Skeletal muscle satellite cell (primary cell): ENCODE data around the gene ZFP64.
"Not testable (repeated sequence)": the region's sequence is repeated elsewhere in the genome, so short reads cannot be mapped to it uniquely, and the experiment has no call there.

Experiments used
- H3K27me3 ChIP-seq: 2 replicates; pipeline ENCODE4 v1.7.0; 2013; ENCODE audit warnings: low read length; ENCODE audit not compliant: control insufficient read depth, insufficient read depth
- H3K36me3 ChIP-seq: 2 replicates; pipeline ENCODE4 v1.7.0; 2013; ENCODE audit warnings: mild to moderate bottlenecking, control low read depth, low read length; ENCODE audit not compliant: insufficient read depth
- H3K4me1 ChIP-seq: 2 replicates; pipeline ENCODE4 v1.7.0; 2013; ENCODE audit warnings: low read length; ENCODE audit not compliant: control insufficient read depth, insufficient read depth
- H3K4me2 ChIP-seq: 2 replicates; pipeline ENCODE4 v1.7.0; 2013; ENCODE audit warnings: mild to moderate bottlenecking, low read length
- H3K4me3 ChIP-seq: 2 replicates; pipeline ENCODE4 v1.7.0; 2013; ENCODE audit warnings: low read length
- H3K9ac ChIP-seq: 2 replicates; pipeline ENCODE4 v1.7.0; 2013; ENCODE audit warnings: mild to moderate bottlenecking, low read depth, low read length, moderate library complexity
- H3K9me3 ChIP-seq: replicated peaks from 2 replicates; pipeline ENCODE4 v1.7.0; 2013; ENCODE audit warnings: mild to moderate bottlenecking, control low read depth, low read length

The ZFP64 gene

GRCh38 chr20:52200870-52201269 lies 9.3 kb upstream of the ZFP64 start:
- Histone ChIP-seq H3K9ac (no peak overlapping the region), H3K4me2 (no peak overlapping the region), H3K36me3 (no peaks in the 10 kb centered on the region), H3K4me1 (no peaks in the 10 kb centered on the region), H3K9me3 (no peaks in the 10 kb centered on the region), H3K27me3 (peaks cover 9% of the 10 kb centered on the region), H3K4me3 (no peak overlapping the region)

GRCh38 chr20:52196845-52197244 lies 5.3 kb upstream of the ZFP64 start:
- Histone ChIP-seq H3K36me3 (no peaks in the 10 kb centered on the region), H3K27me3 (peaks cover 9% of the 10 kb centered on the region), H3K9ac (no peak overlapping the region), H3K4me1 (peaks cover 4% of the 10 kb centered on the region), H3K4me2 (no peak overlapping the region), H3K9me3 (no peaks in the 10 kb centered on the region), H3K4me3 (no peak overlapping the region)

GRCh38 chr20:52193886-52194545 lies 2.4 kb upstream of the ZFP64 start:
- Histone ChIP-seq H3K9me3 (no peaks in the 10 kb centered on the region), H3K4me3 (no peak overlapping the region), H3K4me1 (peaks cover 12% of the 10 kb centered on the region), H3K9ac (no peak overlapping the region), H3K27me3 (no peaks in the 10 kb centered on the region), H3K4me2 (no peak overlapping the region), H3K36me3 (no peaks in the 10 kb centered on the region)

GRCh38 chr20:52193133-52193532 lies 1.6 kb upstream of the ZFP64 start:
- Histone ChIP-seq H3K36me3 (no peaks in the 10 kb centered on the region), H3K4me1 (peaks cover 12% of the 10 kb centered on the region), H3K4me2 (no peak overlapping the region), H3K27me3 (no peaks in the 10 kb centered on the region), H3K9me3 (no peaks in the 10 kb centered on the region), H3K9ac (no peak overlapping the region), H3K4me3 (no peak overlapping the region)

- peak overlapping the region; percentile 100 for H3K4me2 ChIP-seq
- H3K4me3 ChIP-seq = peak overlapping the region; percentile 91
- H3K9ac ChIP-seq, H3K27me3 ChIP-seq, H3K9me3 ChIP-seq, H3K36me3 ChIP-seq: not testable (repeated sequence)
- H3K4me1 ChIP-seq = peaks cover 12% of the 10 kb centered on the region
These were observed 1.1 kb upstream of the ZFP64 start for GRCh38 chr20:52192719-52193007.

GRCh38 chr20:52191916-52192718 lies 538 bp upstream of the ZFP64 start:
- Histone ChIP-seq H3K4me1 (peaks cover 12% of the 10 kb centered on the region), H3K9ac (peak overlapping the region; percentile 83), H3K4me3 (peak overlapping the region; percentile 91), H3K27me3 (no peaks in the 10 kb centered on the region), H3K36me3 (no peaks in the 10 kb centered on the region), H3K9me3 (no peaks in the 10 kb centered on the region), H3K4me2 (peak overlapping the region; percentile 100)

- Histone ChIP-seq H3K36me3 (peaks cover 5% of the 10 kb centered on the region), H3K9ac (peak overlapping the region; percentile 83), H3K27me3 (no peaks in the 10 kb centered on the region), H3K4me1 (peaks cover 12% of the 10 kb centered on the region), H3K4me3 (peak overlapping the region; percentile 91), H3K4me2 (peak overlapping the region; percentile 100), H3K9me3 (no peaks in the 10 kb centered on the region)
These were observed 995 bp downstream of the ZFP64 start for GRCh38 chr20:52190437-52191131.

GRCh38 chr20:52181766-52182165 lies 9.8 kb downstream of the ZFP64 start:
- Histone ChIP-seq H3K9ac (no peak overlapping the region), H3K4me3 (no peak overlapping the region), H3K27me3 (no peaks in the 10 kb centered on the region), H3K9me3 (no peaks in the 10 kb centered on the region), H3K4me1 (no peaks in the 10 kb centered on the region), H3K36me3 (peaks cover 16% of the 10 kb centered on the region), H3K4me2 (no peak overlapping the region)

GRCh38 chr20:52180180-52180840 lies 11.3 kb downstream of the ZFP64 start:
- no peaks in the 10 kb centered on the region for H3K9me3 ChIP-seq
- no peaks in the 10 kb centered on the region for H3K4me1 ChIP-seq
- no peaks in the 10 kb centered on the region for H3K27me3 ChIP-seq
- no peak overlapping the region for H3K9ac ChIP-seq
- peaks cover 14% of the 10 kb centered on the region for H3K36me3 ChIP-seq
- H3K4me2 ChIP-seq = no peak overlapping the region
- H3K4me3 ChIP-seq = no peak overlapping the region

- Histone ChIP-seq H3K27me3 (no peaks in the 10 kb centered on the region), H3K4me3 (no peak overlapping the region), H3K4me1 (no peaks in the 10 kb centered on the region), H3K4me2 (no peak overlapping the region), H3K36me3 (peaks cover 14% of the 10 kb centered on the region), H3K9me3 (no peaks in the 10 kb centered on the region), H3K9ac (no peak overlapping the region)
These were observed 12.0 kb downstream of the ZFP64 start for GRCh38 chr20:52179331-52180179.

- Histone ChIP-seq H3K4me1 (no peaks in the 10 kb centered on the region), H3K4me3 (no peak overlapping the region), H3K4me2 (no peak overlapping the region), H3K9ac (no peak overlapping the region), H3K36me3 (peaks cover 11% of the 10 kb centered on the region), H3K27me3 (no peaks in the 10 kb centered on the region), H3K9me3 (no peaks in the 10 kb centered on the region)
These were observed 12.9 kb downstream of the ZFP64 start for GRCh38 chr20:52178691-52179090.
